Gastroesophageal sphincter (tissue), 4 donors: Measurements from ENCODE around the gene CCL26. TPM values are rescaled to one million over a fixed set of nuclear protein-coding genes. Genes with fewer than 3 reads are reported as not detected.

Source experiments
- ATAC-seq: fragments of 150-250 bp; one replicate; pipeline ENCODE4 v1.9.1; 2016; ENCODE audit warnings: mild to moderate bottlenecking, moderate library complexity
- H3K27ac ChIP-seq, 4 donors: fragments of 200-600 bp; sonication (generic) in 3 of 4; 1 replicate in 3 of 4; 2 replicates in 1 of 4; pipeline ENCODE4 v1.5.1; 2016 to 2019
- H3K27me3 ChIP-seq: fragments of 200-600 bp; sonication (generic); one replicate; pipeline ENCODE4 v1.5.1; 2019
- H3K36me3 ChIP-seq, 2 donors: fragments of 200-600 bp; sonication (generic); one replicate each; pipeline ENCODE4 v1.5.1; 2019; ENCODE audit warnings: control low read depth in 1 of 2
- H3K4me1 ChIP-seq, 3 donors: fragments of 200-600 bp; sonication (generic); 1 replicate in 2 of 3; 2 replicates in 1 of 3; pipeline ENCODE4 v1.5.1; 2016 to 2019; ENCODE audit warnings: control low read depth in 2 of 3
- H3K4me3 ChIP-seq, 2 donors: fragments of 200-600 bp; sonication (generic); one replicate each; pipeline ENCODE4 v1.5.1; 2019; ENCODE audit warnings: mild to moderate bottlenecking in 1 of 2, moderate library complexity in 1 of 2
- H3K9me3 ChIP-seq, 3 donors: fragments of 200-600 bp; sonication (generic); one replicate each; pipeline ENCODE4 v1.5.1; 2017 to 2019; ENCODE audit warnings: control low read depth in 2 of 3
- EP300 ChIP-seq: sonication (generic); formaldehyde crosslinking; IDR thresholded peaks from one replicate; pipeline ENCODE4 v1.6.1; 2017; ENCODE audit warnings: antibody characterized with exemption, mild to moderate bottlenecking
- POLR2A ChIP-seq, 2 donors: fragments of 450-650 bp; IDR thresholded peaks; one replicate each; pipeline ENCODE4 v1.6.1; 2017; ENCODE audit warnings: antibody characterized with exemption in 2 of 2, mild to moderate bottlenecking in 2 of 2, moderate library complexity in 1 of 2
- POLR2AphosphoS5 ChIP-seq: sonication (generic); formaldehyde crosslinking; IDR thresholded peaks from one replicate; pipeline ENCODE4 v1.6.1; 2017; ENCODE audit warnings: antibody characterized with exemption
- WGBS, 2 donors: methylation state at CpG; one replicate each; pipeline ENCODE4 v1.1.5; 2018; ENCODE audit warnings: low coverage in 1 of 2; 5-methylcytosine and 5-hydroxymethylcytosine counted together
- total RNA-seq, 4 donors: library from RNA; depleted of rRNA; stranded (reverse); fragments of >200 nt; gene quantifications; one replicate each; pipeline ENCODE4 v1.1.0, GENCODE V29; 2016
- TF ChIP-seq, protein P1 (sequence below), 4 experiments: fragments of 200-600 bp in 2 of 4; fragments of 450-650 bp in 2 of 4; sonication (generic) in 1 of 4; IDR thresholded peaks; one replicate each; pipeline ENCODE4 v1.5.1; 2017 to 2019; ENCODE audit warnings: antibody characterized with exemption in 4 of 4, mild to moderate bottlenecking in 2 of 4, moderate library complexity in 2 of 4

Gene CCL26
- under 1 TPM in 2 of 4 donors, not detected in 2; 0.58 to 0.67 TPM for total RNA-seq

GRCh38 chr7:75772081-75773077, at the start of gene CCL26:
Gene CCL26 (minus strand): TSS chr7:75772211. CDS start chr7:75772176, 35 bp downstream.
- peak; percentile 73 for ATAC-seq
- 48 to 73% methylated on average over 2 to 9 of the region's 9 CpGs for WGBS, 2 donors
- Histone ChIP-seq H3K27me3 (no peaks in the 10 kb centered on the region), H3K9me3 (no peaks in the 10 kb centered on the region), H3K4me3 (no peak within 1 kb of the TSS), H3K36me3 (no peaks in the 10 kb centered on the region), H3K4me1 (no peaks in the 10 kb centered on the region), H3K27ac (peak within 1 kb of the TSS in 3 of 4 donors; percentile 43 to 64 (median 52))
- TF ChIP-seq, protein P1, sequence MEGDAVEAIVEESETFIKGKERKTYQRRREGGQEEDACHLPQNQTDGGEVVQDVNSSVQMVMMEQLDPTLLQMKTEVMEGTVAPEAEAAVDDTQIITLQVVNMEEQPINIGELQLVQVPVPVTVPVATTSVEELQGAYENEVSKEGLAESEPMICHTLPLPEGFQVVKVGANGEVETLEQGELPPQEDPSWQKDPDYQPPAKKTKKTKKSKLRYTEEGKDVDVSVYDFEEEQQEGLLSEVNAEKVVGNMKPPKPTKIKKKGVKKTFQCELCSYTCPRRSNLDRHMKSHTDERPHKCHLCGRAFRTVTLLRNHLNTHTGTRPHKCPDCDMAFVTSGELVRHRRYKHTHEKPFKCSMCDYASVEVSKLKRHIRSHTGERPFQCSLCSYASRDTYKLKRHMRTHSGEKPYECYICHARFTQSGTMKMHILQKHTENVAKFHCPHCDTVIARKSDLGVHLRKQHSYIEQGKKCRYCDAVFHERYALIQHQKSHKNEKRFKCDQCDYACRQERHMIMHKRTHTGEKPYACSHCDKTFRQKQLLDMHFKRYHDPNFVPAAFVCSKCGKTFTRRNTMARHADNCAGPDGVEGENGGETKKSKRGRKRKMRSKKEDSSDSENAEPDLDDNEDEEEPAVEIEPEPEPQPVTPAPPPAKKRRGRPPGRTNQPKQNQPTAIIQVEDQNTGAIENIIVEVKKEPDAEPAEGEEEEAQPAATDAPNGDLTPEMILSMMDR (IDR thresholded peaks at IDR 0.05), result no peak
- TF ChIP-seq POLR2AphosphoS5, result peak; percentile 20

GRCh38 chr7:75820688-75821087, 48.7 kb upstream of the CCL26 start:
- no peaks in the 10 kb centered on the region for H3K36me3 ChIP-seq
- H3K27me3 ChIP-seq, result no peaks in the 10 kb centered on the region
- no peak overlapping the region for H3K4me3 ChIP-seq
- no peak for ATAC-seq
- no peak overlapping the region for H3K27ac ChIP-seq
- 100% methylated on average over 1 of the region's 1 CpG for WGBS, 2 donors
- no peaks in the 10 kb centered on the region for H3K4me1 ChIP-seq
- TF ChIP-seq POLR2A (IDR thresholded peaks at IDR 0.05) (no peak), EP300 (no peak)
- TF ChIP-seq, protein P1 (IDR thresholded peaks at IDR 0.05), result no peak
- H3K9me3 ChIP-seq, result no peaks in the 10 kb centered on the region

GRCh38 chr7:75819711-75820110, 47.7 kb upstream of the CCL26 start:
- whole genome bisulfite sequencing, 2 donors, result 58 to 64% methylated on average over 2 of the region's 2 CpGs
- Histone ChIP-seq H3K27me3 (no peaks in the 10 kb centered on the region), H3K9me3 (no peaks in the 10 kb centered on the region), H3K27ac (no peak overlapping the region), H3K4me1 (no peaks in the 10 kb centered on the region), H3K36me3 (no peaks in the 10 kb centered on the region), H3K4me3 (no peak overlapping the region)
- TF ChIP-seq EP300 (no peak), POLR2A (IDR thresholded peaks at IDR 0.05) (no peak), POLR2AphosphoS5 (no peak)
- TF ChIP-seq, protein P1 (IDR thresholded peaks at IDR 0.05), result no peak
- ATAC-seq, result no peak

DNA sequence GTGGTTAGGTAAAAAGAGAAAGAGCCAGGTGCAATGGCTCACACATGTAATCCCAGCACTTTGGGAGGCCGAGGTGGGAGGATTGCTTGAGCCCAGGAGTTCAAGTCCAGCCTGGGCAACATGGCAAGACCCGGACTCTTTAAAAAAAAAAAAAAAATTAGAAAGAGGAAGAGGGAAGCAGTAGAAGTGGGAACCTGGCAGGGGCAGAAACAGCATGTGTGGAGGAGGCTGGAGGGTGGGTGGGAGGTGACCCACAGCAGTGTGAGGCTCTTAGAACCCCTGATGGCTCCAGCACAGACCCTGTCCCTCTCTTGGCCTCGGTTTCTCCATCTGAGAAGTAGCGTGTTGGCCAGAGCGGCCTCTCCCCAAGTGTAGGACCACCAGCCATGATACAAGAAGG, 46.5 kb upstream of the CCL26 start:
- ATAC-seq, result no peak
- Histone ChIP-seq H3K36me3 (no peaks in the 10 kb centered on the region), H3K9me3 (no peaks in the 10 kb centered on the region), H3K27me3 (no peaks in the 10 kb centered on the region), H3K27ac (no peak overlapping the region), H3K4me3 (no peak overlapping the region), H3K4me1 (no peaks in the 10 kb centered on the region)
- 80 to 93% methylated on average over 4 to 5 of the region's 5 CpGs for WGBS, 2 donors
- TF ChIP-seq EP300 (no peak), POLR2A (IDR thresholded peaks at IDR 0.05) (no peak), POLR2AphosphoS5 (no peak)
- TF ChIP-seq, protein P1 (IDR thresholded peaks at IDR 0.05), result no peak

DNA sequence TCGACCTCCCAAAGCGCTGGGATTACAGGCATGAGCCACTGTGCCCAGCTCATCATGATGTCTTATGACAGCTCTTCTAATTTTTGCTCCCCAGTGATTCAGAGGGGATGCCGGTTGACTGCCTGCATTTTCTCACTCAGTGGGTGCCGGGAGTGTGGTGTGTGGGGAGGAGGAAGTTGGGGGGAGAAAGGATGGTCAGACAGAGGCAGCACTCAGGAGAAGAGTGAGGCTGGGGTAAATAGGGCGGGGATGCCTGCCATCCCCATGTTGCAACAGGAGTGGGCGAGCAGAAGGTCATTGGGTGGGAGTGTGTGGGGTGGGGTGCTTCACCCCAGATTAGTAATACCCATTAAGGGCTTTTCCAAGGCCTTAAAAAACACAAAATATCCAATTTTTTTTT, 45.1 kb upstream of the CCL26 start:
- H3K4me1 ChIP-seq, result no peaks in the 10 kb centered on the region
- WGBS, 2 donors, result 65 to 72% methylated on average over 3 to 6 of the region's 6 CpGs
- no peak overlapping the region for H3K4me3 ChIP-seq
- ATAC-seq, result no peak
- no peak overlapping the region for H3K27ac ChIP-seq
- no peaks in the 10 kb centered on the region for H3K36me3 ChIP-seq
- H3K9me3 ChIP-seq, result no peaks in the 10 kb centered on the region
- TF ChIP-seq, protein P1 (IDR thresholded peaks at IDR 0.05), result no peak
- TF ChIP-seq EP300, result no peak
- no peak for TF ChIP-seq POLR2AphosphoS5
- no peak for TF ChIP-seq POLR2A (IDR thresholded peaks at IDR 0.05)
- H3K27me3 ChIP-seq, result no peaks in the 10 kb centered on the region
